Hepatocyte (in vitro differentiated cells): Measurements from ENCODE around the gene AP2A2. TPM values are rescaled to one million over a fixed set of nuclear protein-coding genes. Genes with fewer than 3 reads are reported as not detected.

Experiments
- DNase-seq: peaks from one replicate; pipeline ENCODE4 v3.0.0-alpha.2; 2016; ENCODE audit warnings: low spot score
- H2AFZ ChIP-seq: fragments of 200-600 bp; sonication (generic); 2 replicates; pipeline ENCODE4 v1.6.0; 2016; ENCODE audit warnings: antibody characterized with exemption, mild to moderate bottlenecking
- H3K27ac ChIP-seq: fragments of 200-600 bp; sonication (generic); 2 replicates; pipeline ENCODE4 v1.5.1; 2016; ENCODE audit warnings: mild to moderate bottlenecking
- H3K27me3 ChIP-seq: fragments of 200-600 bp; sonication (generic); 2 replicates; pipeline ENCODE4 v1.6.1; 2016
- H3K36me3 ChIP-seq: fragments of 200-600 bp; sonication (generic); replicated peaks from 2 replicates; pipeline ENCODE4 v1.5.1; 2016; ENCODE audit warnings: low read depth; ENCODE audit not compliant: insufficient read depth
- H3K4me1 ChIP-seq: fragments of 200-600 bp; sonication (generic); 2 replicates; pipeline ENCODE4 v1.5.1; 2016; ENCODE audit warnings: mild to moderate bottlenecking, moderate library complexity; ENCODE audit not compliant: insufficient read depth
- H3K4me2 ChIP-seq: fragments of 200-600 bp; sonication (generic); 2 replicates; pipeline ENCODE4 v1.6.0; 2016
- H3K4me3 ChIP-seq: fragments of 200-600 bp; sonication (generic); 2 replicates; pipeline ENCODE4 v1.5.1; 2016; ENCODE audit warnings: mild to moderate bottlenecking
- H3K79me2 ChIP-seq: fragments of 200-600 bp; sonication (generic); 2 replicates; pipeline ENCODE4 v1.6.0; 2017; ENCODE audit warnings: mild to moderate bottlenecking
- H3K9me2 ChIP-seq: fragments of 200-600 bp; sonication (generic); replicated peaks from 2 replicates; pipeline ENCODE4 v1.6.0; 2017; ENCODE audit warnings: mild to moderate bottlenecking; ENCODE audit not compliant: insufficient read depth
- H3K9me3 ChIP-seq: fragments of 200-600 bp; sonication (generic); 2 replicates; pipeline ENCODE4 v1.5.1; 2016; ENCODE audit warnings: low read depth, mild to moderate bottlenecking
- H4K20me1 ChIP-seq: fragments of 200-600 bp; sonication (generic); 2 replicates; pipeline ENCODE4 v1.6.0; 2016; ENCODE audit warnings: mild to moderate bottlenecking; ENCODE audit not compliant: insufficient read depth, poor library complexity, severe bottlenecking
- EZH2 ChIP-seq: fragments of 200-600 bp; sonication (generic); IDR thresholded peaks from 2 replicates; pipeline ENCODE4 v1.6.1; 2016; ENCODE audit warnings: antibody characterized with exemption, mild to moderate bottlenecking, borderline replicate concordance
- EZH2phosphoT487 ChIP-seq: fragments of 200-600 bp; sonication (generic); IDR thresholded peaks from one replicate; pipeline ENCODE4 v1.6.1; 2018; ENCODE audit warnings: antibody characterized with exemption, mild to moderate bottlenecking, low read depth, moderate library complexity; ENCODE audit not compliant: unreplicated experiment, severe bottlenecking
- WGBS: methylation state at CpG from one replicate; pipeline ENCODE4 v1.1.6; 2016; ENCODE audit warnings: low lambda C conversion rate; ENCODE audit errors: missing lambda C conversion rate; 5-methylcytosine and 5-hydroxymethylcytosine counted together
- polyA plus RNA-seq: library from polyadenylated mRNA; unstranded; fragments of >200 nt; fragmentation: Nextera tagmentation; extraction: Ambion mirVana; gene quantifications from 2 replicates; pipeline ENCODE4 v1.2.1, GENCODE V29; 2016
- total RNA-seq: library from RNA; depleted of rRNA; stranded (reverse); fragments of >200 nt; gene quantifications from 2 replicates; pipeline ENCODE4 v1.2.3, GENCODE V29; 2014
- TF ChIP-seq, protein P1 (sequence below): fragments of 200-600 bp; sonication (generic); IDR thresholded peaks from 2 replicates; pipeline ENCODE4 v1.5.1; 2016; ENCODE audit warnings: antibody characterized with exemption, mild to moderate bottlenecking; ENCODE audit not compliant: poor library complexity

The AP2A2 gene
- total and polyA plus RNA-seq, 2 experiments from 2014 or later = 49.7 to 68.0 TPM

DNA sequence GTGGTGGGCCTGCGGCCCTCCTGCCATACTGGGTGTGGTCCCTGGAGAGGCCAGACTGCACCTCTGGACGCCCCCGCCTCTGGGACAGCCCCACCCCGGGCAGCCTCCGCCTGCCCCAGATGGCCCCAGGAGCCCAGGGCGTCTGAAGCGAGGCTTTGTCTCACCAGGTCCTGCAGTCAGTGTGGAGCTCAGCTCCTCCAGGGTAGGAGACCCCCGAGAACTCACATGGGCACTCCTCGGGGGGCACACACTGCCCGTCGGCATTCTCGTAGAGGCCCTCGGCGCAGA is 100.4 kb downstream of the AP2A2 start:
- TF ChIP-seq EZH2phosphoT487 (no peak), EZH2 (no peak)
- TF ChIP-seq, protein P1, sequence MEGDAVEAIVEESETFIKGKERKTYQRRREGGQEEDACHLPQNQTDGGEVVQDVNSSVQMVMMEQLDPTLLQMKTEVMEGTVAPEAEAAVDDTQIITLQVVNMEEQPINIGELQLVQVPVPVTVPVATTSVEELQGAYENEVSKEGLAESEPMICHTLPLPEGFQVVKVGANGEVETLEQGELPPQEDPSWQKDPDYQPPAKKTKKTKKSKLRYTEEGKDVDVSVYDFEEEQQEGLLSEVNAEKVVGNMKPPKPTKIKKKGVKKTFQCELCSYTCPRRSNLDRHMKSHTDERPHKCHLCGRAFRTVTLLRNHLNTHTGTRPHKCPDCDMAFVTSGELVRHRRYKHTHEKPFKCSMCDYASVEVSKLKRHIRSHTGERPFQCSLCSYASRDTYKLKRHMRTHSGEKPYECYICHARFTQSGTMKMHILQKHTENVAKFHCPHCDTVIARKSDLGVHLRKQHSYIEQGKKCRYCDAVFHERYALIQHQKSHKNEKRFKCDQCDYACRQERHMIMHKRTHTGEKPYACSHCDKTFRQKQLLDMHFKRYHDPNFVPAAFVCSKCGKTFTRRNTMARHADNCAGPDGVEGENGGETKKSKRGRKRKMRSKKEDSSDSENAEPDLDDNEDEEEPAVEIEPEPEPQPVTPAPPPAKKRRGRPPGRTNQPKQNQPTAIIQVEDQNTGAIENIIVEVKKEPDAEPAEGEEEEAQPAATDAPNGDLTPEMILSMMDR = no peak
- Histone ChIP-seq H3K27me3 (no peaks in the 10 kb centered on the region), H2AFZ (no peak overlapping the region), H3K9me2 (no peaks in the 10 kb centered on the region), H3K27ac (no peak overlapping the region), H3K4me3 (no peak overlapping the region), H3K4me2 (no peak overlapping the region), H3K4me1 (no peaks in the 10 kb centered on the region), H4K20me1 (no peaks in the 10 kb centered on the region), H3K9me3 (no peaks in the 10 kb centered on the region), H3K79me2 (no peaks in the 10 kb centered on the region), H3K36me3 (no peaks in the 10 kb centered on the region)
- DNase-seq = no peak
- WGBS = 93% methylated on average over 13 of the region's 14 CpGs

DNA sequence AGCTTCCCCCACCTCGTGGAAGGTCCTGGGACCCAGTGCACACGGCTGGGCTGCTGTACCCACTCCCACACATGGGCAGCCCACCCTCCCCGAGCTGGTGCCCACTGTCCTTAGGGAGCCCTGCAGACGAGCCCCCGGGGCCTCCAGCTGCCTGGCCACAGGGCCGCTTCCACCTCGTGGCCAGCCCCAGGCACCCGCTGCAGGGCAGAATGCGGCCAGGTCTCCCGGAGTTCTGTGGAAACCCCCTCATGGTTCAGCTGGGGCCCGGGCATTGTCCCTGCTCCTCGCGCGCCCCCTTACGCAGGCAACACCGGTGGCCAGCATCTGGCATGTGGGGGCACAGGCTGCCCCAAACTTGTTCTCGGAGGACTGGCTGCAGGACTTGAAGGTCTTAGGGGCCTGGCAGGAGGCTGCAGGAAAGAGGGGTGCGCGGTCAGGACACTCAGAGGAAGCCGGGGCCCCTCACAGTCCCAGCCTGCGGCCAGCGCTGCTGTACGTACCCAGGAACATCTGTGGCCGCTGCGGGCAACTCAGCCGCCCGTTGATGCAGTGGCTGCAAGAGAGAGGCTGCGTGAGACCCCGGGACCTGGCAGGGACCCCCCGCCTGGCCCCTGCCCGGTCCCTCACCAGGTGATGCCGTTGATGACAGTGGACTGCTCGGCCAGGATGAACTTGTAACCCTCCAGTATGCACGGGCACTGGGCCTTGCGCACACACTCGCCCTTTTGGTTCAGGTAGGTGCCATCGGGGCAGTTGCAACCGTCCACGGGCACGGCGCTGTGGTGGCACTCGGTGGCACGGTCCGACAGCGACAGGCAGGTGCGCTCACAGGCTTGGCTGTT is 101.2 kb downstream of the AP2A2 start:
- no peak overlapping the region for H2AFZ ChIP-seq

DNA sequence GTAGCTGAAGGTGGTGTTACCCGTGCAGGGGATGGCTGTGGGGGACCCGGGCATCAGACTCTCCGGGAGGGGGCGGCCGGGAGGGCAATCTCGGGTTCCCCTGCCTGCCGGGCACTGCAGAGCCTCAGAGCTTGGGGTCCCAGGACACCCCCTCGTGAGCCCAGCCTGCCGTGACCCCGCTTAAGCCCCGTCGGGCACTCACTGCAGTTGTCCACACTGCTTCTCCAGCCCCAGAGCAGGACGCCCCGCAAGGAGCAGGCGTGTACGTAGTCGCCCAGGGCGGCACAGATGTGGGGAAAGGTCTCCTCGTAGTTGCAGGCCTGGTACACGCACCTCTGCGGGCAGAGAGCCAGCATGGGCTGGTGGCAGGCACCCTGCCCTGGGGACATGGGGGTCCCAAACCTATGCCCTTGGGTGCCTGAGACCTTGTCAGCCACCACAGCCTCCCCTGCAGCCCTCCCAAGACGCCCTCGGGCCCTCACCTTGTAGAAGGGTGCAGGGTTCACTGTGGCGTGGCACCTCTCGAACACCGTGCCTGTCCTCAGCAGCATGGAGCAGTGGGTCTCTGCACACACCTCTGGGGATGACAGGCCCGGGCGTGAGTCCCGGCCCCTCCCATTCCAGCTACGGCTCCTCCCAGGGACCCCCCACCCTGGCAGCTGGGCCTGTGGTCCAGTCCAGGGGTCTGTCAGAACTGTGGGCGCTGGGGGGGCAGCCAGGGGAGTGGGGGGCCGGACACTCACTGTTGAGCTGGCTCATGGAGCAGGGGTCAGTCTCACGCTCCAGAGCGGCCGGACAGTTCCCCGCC is 102.0 kb downstream of the AP2A2 start:
- Histone ChIP-seq H3K27me3 (no peaks in the 10 kb centered on the region), H3K4me1 (no peaks in the 10 kb centered on the region)
- WGBS = 93% methylated on average over 25 of the region's 36 CpGs

More for the DNA sequence above, 101.2 kb downstream of the AP2A2 start:
- no peak overlapping the region for H3K4me3 ChIP-seq
- H3K27me3 ChIP-seq = no peaks in the 10 kb centered on the region
- H3K79me2 ChIP-seq = no peaks in the 10 kb centered on the region
- H3K4me1 ChIP-seq = no peaks in the 10 kb centered on the region
- H3K36me3 ChIP-seq = no peaks in the 10 kb centered on the region
- TF ChIP-seq EZH2 (no peak), EZH2phosphoT487 (no peak)
- TF ChIP-seq, protein P1 = no peak
- no peak overlapping the region for H3K4me2 ChIP-seq
- 92% methylated on average over 34 of the region's 46 CpGs for WGBS
- H4K20me1 ChIP-seq = no peaks in the 10 kb centered on the region
- DNase-seq = no peak
- H3K27ac ChIP-seq = no peak overlapping the region
- no peaks in the 10 kb centered on the region for H3K9me3 ChIP-seq
- H3K9me2 ChIP-seq = no peaks in the 10 kb centered on the region

More for the DNA sequence above, 102.0 kb downstream of the AP2A2 start:
- H2AFZ ChIP-seq = no peak overlapping the region
- H3K9me3 ChIP-seq = no peaks in the 10 kb centered on the region
- no peak overlapping the region for H3K4me2 ChIP-seq
- TF ChIP-seq EZH2phosphoT487 = no peak
- no peak for TF ChIP-seq EZH2
- TF ChIP-seq, protein P1 = no peak
- H3K36me3 ChIP-seq = no peaks in the 10 kb centered on the region
- no peak overlapping the region for H3K4me3 ChIP-seq
- H4K20me1 ChIP-seq = no peaks in the 10 kb centered on the region
- no peak overlapping the region for H3K27ac ChIP-seq
- H3K9me2 ChIP-seq = no peaks in the 10 kb centered on the region
- H3K79me2 ChIP-seq = no peaks in the 10 kb centered on the region
- DNase-seq = no peak
